SH-SY5Y (cell line): ENCODE results near the gene C1QBP.

Experiments
- GATA2 ChIP-seq: IDR thresholded peaks from 2 replicates; pipeline ENCODE4 v1.6.1; 2011; ENCODE audit warnings: mild to moderate bottlenecking, low read depth, low read length
- GATA3 ChIP-seq: IDR thresholded peaks from 2 replicates; pipeline ENCODE4 v1.6.1; 2011; ENCODE audit warnings: low read depth, mild to moderate bottlenecking, low read length, moderate library complexity

The C1QBP gene

DNA sequence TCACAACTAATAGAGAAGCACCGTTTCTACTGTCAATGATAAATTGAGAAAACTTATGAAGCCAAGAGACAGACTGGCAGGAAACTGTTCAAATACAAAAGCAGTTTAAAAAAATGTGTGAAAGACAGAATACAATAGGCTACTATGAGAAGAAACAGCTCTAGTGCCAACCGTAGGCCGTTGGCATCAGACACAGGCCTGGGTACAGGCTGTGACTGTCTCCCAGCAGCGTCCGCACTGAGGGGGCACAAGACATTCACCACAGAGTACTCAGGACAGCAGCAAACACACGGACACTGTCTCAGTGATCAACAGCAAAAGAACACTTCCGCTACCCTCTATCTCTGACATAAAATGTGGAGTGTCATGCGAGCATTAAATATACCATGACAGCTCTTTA, 7.8 kb upstream of the C1QBP start:
- TF ChIP-seq GATA2: no peak

DNA sequence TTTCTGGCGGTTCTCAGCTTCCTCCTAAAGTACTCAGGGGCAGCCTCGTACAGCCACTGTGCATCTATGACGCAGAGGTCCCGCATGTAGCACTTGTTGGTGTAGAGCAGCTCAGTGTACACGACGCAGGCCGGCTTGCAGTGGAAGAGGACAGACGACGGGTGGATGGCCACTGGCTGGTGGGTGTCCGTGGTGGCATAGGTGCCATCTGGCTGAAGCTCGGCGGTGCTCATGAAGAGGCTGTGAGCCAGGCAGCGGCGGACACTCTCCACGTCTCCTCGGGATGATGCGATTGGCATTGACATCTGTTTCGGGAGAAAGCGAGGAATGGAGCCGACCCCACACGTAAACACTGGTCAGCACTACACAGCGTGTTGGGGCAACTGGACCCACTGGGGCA, 5.3 kb upstream of the C1QBP start:
- TF ChIP-seq GATA3 (no peak), GATA2 (no peak)

DNA sequence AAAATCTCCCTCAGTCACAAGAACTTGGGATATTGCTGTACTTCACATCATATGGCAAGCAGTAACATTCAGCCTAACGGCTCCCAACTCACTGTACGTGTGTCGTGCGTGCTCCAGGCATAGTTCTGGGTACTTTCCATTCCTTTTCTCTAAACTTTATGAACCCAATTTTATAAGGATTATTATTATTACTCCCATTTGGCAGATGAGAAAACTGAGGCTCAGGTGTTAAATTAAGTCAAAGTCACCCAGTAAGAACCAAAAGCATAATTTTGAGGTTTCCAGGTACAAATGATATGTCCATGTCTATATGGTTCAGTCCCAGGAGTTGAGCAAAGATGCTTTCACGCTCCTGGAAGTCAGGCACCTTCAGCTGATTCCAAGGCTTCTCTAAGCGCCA, 4.8 kb upstream of the C1QBP start:
- TF ChIP-seq GATA2 (no peak), GATA3 (no peak)

DNA sequence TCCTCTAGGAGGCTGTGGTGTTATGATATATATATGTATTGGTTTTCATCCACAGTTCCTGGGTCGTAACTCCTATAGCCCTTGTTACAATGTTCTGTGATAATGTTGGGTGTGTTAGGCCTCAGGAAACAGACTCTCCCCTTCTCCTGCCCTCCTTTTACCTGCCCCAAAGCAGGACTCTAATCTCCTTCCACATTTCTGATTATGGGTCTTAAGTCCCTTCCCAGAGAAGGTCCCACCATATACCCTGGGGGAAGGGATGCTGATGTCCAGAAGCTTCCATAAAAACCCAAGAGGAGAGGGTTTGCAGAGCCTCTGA, 450 bp upstream of the C1QBP start:
- TF ChIP-seq GATA3: no peak
- TF ChIP-seq GATA2: no peak

DNA sequence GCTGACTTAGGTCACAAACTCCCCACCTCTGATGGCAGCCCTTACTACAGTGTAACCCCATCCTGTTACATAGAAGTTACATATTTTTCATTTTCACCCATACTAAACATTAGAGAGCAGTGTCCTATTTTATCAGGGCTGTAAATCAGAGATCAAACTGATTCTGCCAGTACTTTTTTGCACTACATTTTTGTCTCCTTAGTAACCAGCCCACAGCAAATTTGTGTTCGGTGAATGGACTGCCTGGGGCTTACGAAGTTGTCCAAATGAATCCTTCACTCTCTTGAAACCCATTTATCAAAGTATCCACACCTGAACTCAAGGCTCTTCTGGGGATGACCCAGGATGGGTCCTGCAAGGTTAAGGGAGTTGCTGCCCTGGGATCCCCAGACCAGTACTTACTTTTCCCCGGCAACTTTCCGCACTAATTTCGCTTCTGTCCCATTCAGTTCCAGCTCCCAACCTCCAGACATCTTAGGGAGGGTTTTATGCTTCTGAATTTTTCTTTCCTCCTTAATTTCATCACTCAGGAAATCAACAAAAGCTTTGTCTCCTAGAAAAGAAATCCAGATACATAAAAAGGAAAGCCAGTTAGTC, 1.1 kb downstream of the C1QBP start:
- no peak for TF ChIP-seq GATA2
- no peak for TF ChIP-seq GATA3

DNA sequence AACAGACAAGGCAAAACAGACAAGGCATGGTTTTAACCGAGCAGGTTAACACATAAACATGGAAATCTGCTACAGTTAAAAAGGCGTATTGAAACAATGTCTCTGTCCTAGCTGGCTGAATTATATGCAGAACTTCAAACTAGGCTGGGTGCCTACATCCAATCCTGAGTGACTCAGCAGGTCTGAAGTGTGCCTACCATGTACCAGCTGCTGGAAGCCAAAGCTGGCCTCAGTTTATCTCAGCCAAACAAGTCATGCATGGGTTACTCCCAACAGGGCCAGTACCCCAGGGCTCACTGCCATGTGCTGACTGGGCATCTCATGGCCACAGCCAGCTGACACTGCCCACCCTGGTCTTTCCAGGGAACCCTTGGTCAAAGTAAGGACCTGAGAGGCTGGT, 4.0 kb downstream of the C1QBP start:
- no peak for TF ChIP-seq GATA3
- no peak for TF ChIP-seq GATA2

DNA sequence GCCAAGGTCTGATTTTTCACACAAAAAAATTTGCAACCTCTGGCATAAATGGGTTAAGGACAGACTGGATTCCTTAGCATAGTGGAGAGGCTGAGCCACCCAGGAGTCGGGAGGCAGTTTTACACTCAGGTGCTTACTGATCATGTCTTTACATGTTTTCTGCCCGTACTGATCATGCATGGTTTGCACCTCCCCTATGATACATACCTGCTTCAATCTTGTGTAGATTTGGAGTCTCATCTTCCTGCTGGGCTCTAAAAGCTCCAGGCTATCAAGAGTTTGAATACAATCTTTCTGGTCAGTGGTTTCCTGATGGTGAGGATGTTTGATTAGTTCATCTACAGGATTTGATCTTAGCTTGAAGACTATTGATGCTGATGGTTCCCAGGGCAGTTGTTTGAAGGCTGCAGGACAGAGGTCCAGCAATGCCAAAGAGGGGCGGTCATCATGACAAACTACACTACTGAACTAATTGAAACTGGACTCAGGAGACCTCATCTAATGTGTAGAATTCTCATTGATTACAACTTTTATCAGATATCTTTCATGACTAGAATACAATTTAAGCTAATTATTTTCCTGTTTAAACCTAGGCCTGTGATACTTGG, 6.9 kb downstream of the C1QBP start:
- TF ChIP-seq GATA2 (no peak), GATA3 (no peak)

DNA sequence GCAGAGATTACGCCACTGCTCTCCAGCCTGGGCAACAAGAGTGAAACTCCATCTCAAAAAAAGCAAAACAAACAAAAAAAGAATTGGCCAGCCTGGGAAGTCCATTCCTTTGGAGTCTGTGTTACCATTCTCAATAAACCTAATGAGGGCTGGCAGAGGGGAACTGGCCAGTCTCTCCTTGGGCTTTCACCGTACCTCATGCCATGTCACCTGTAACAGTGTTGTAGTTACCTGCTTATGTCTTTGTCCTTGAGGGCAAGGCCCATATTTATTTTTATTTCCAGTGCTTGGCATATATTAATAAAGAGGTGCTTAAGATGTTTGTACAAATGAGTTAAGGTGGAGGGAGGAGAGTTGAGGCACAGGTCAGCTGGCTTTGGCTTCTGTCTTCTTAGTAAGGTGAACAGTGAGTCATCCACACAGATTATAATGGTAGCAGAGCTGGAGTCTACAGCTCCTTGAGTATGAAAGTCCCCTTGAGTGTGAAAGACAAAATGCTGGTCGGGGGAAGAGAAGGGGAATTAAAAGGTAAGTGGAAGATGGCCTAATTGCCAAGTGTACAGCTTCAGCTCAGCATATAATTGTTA, 8.4 kb downstream of the C1QBP start:
- TF ChIP-seq GATA2: no peak
- no peak for TF ChIP-seq GATA3

DNA sequence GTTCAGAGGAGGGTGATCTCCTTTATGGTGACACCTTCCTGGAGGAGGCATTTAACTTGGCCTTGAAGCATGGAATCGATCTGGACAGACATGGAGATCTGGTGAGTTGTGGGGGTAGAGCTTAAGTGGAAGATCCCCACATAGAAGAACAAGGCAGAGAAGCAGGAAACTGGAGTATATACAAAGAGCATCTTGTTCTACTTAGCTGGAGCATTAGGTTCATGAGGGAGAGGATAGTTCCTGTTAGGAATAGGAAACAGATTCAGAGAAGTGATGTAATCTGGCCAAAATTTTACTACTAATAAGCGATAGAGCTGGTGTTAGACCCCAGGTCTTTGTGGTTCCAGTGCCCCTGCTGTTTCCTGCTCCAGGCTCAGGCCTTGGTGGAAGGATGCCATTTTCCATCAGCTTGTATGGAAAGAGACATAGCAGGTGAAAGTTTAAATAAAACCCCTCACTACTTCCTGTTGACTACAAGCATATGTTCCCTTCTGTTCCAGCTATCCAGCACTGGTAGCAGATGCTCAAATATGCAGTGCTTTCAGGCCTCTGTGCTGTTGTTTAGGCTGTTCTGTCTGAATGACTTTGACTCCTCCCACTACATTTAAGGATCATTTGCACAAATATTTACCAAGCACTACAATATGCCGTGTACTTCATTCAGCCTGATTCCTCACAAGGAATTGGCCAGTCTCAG, 9.6 kb downstream of the C1QBP start:
- TF ChIP-seq GATA2: no peak
- TF ChIP-seq GATA3: no peak

DNA sequence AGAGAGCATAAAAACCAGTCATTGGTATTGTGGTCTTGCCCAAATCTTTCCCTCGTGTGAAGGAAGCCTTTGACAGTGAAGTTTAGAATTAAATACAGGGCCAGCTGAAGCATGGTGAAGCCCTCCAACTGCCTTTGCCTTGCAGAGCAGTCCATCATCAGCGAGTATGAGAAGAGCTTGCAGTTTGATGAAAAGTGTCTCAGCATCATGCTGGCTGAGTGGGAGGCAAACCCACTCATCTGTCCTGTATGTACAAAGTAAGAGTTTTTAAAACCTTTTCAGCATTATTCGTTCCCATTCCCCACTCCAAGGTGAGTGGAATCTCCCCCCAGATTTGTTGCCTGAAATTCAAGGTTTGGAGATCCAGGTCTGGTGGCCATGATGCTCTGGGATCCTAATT, 13.1 kb downstream of the C1QBP start:
- TF ChIP-seq GATA2 (no peak), GATA3 (no peak)

DNA sequence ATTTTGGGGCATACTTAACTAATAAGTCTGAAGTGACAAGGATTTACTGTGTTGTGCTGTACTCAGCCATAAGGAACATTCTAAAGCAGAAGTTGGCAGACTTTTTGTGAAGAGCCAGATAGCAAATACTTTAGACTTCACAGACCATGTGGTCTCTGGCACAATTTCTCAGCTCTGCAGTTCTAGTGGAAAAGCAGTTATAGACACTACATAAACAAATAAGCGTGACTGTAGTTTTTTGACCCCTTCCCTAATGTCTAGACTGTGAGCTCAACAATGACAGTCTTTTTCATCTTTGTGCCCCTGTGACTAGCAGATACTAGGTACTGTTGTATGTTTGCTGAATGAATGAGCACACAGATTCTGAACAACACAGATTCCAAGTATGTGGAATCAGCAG, 14.0 kb downstream of the C1QBP start:
- no peak for TF ChIP-seq GATA2
- no peak for TF ChIP-seq GATA3

DNA sequence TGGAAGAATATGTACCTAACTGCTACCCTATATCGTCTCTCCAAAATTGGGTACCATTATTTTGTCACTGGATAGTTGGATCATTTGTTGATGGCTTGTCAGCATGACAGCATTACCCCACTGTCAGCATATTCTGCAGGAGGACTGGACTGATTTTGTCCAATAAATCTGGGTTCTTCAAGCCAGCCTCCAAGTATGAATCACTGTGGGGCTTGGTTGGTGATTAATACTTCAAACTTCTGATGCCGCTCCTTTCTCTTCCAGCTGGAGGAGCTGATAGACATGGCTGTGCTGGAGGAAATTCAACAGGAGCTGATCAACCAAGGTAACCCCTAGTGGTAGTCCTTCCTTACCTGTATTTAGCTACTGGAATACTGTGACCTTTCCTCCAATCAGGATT, 16.4 kb downstream of the C1QBP start:
- TF ChIP-seq GATA3 (no peak), GATA2 (no peak)

DNA sequence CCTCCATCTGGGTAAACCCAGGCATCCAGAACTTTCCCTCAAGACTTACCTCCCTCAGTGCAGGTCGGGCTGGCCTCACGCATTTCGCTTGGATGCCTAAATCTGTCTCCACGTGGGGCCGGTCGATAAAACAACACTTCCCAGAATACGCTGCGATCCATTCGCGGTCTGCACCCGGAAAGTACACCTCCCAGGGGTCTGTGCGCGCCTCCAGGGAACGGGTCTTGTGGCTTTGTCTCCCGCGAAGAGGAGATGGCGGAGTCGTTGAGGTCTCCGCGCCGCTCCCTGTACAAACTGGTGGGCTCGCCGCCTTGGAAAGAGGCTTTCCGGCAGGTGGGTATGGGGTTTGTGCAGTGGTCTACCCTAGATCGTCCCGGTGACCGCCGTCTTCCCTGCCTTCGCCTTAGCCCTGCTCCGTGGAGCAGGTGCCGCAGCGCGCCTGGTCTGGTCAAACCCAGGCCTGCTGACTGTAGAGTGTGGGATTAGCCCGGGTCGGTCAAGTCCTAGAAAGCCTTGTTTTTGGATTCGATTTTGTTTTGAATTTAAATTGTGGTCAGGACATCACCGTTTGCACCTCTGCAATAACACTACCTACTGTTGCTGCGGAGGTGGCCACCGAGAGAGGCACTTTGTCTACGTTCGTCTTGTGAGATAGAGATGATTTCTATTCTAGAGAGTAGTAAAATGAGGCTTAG, 18.8 kb downstream of the C1QBP start, which contains the start of gene RPAIN:
TSS of gene RPAIN (plus strand) at position 224 of the 695 bp plus-strand sequence. CDS start at position 253, 29 bp downstream.
- no peak for TF ChIP-seq GATA3
- no peak for TF ChIP-seq GATA2

DNA sequence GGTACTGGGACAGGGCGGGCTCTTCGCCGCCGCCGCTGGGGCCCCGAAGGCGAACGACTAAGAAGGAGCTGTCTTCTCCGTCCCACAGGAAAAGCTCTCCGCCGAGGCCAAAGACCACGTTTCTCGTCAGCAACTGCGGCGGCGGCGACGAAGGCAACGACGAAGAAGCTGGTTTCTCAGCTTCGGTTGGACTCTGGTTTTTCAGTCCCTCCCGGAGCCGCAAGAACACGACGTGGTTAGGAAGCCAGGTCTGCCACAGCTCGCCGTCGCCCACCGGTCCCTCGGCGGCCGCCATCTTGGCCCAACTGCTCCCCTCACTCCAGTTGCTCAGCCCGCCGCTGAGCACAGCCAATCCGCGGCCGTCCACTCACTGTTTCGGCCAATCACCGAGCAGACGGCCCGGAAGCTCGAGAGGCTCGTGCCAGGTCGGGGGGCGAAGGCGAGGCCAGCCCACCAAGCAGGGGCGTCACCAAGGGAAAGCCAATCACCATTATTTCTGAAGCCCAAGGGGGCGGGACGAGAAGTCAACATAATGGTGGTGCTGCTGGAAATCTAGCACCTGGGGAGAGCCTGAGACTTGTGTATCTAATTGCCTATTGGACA, 19.5 kb downstream of the C1QBP start, which contains the start of gene NUP88:
TSS of gene NUP88 (minus strand) at position 307 of the 603 bp plus-strand sequence. CDS start at position 295, 12 bp downstream.
- TF ChIP-seq GATA2 (no peak), GATA3 (no peak)
